NCI-H2171 treated with DMSO at 0.1 percent for 48 hours (cell line): Measurements from ENCODE around the gene RAB11FIP5.
A peak's percentile ranks its signal among the peaks of the same experiment; 100 is the strongest.
"Not testable (repeated sequence)": the region's sequence is repeated elsewhere in the genome, so short reads cannot be mapped to it uniquely, and the experiment has no call there.

Experiments
- DNase-seq: peaks from one replicate; lab custom pipeline; 2025; lab: John Stamatoyannopoulos, UW

RAB11FIP5 gene

GRCh38 chr2:73112913-73113854 lies at the start of gene RAB11FIP5:
TSS of gene RAB11FIP5 (minus strand) at chr2:73112948. CDS start at chr2:73112777, 171 bp downstream.
- DNase-seq, result peak; percentile 80

- DNase-seq, result peak; percentile 18
Measured at GRCh38 chr2:73156539-73157124, 43.9 kb upstream of the RAB11FIP5 start.

- DNase-seq, result no peak
Measured at GRCh38 chr2:73142937-73143336, 30.2 kb upstream of the RAB11FIP5 start.

GRCh38 chr2:73141896-73142295 lies 29.1 kb upstream of the RAB11FIP5 start:
- DNase-seq, result no peak

GRCh38 chr2:73135236-73135635 lies 22.5 kb upstream of the RAB11FIP5 start:
- no peak for DNase-seq

- no peak for DNase-seq
Measured at GRCh38 chr2:73134471-73134870, 21.7 kb upstream of the RAB11FIP5 start.

- DNase-seq, result no peak
Measured at GRCh38 chr2:73133566-73134197, 20.9 kb upstream of the RAB11FIP5 start.

- no peak for DNase-seq
Measured at GRCh38 chr2:73131807-73132206, 19.1 kb upstream of the RAB11FIP5 start.

- DNase-seq, result no peak
Measured at GRCh38 chr2:73130790-73131189, 18.0 kb upstream of the RAB11FIP5 start.

- DNase-seq, result no peak
Measured at GRCh38 chr2:73128841-73129535, 16.2 kb upstream of the RAB11FIP5 start.

GRCh38 chr2:73122536-73122935 lies 9.8 kb upstream of the RAB11FIP5 start:
- DNase-seq, result no peak

GRCh38 chr2:73119611-73120239 lies 7.0 kb upstream of the RAB11FIP5 start:
- DNase-seq, result not testable (repeated sequence)

- no peak for DNase-seq
Measured at GRCh38 chr2:73117441-73117840, 4.7 kb upstream of the RAB11FIP5 start.

GRCh38 chr2:73116182-73116960 lies 3.6 kb upstream of the RAB11FIP5 start:
- DNase-seq, result no peak

GRCh38 chr2:73114273-73114867 lies 1.6 kb upstream of the RAB11FIP5 start:
- DNase-seq, result peak; percentile 41

GRCh38 chr2:73112026-73112912 lies 479 bp downstream of the RAB11FIP5 start:
- peak; percentile 25 for DNase-seq

- DNase-seq, result peak; percentile 26
Measured at GRCh38 chr2:73111073-73112025, 1.4 kb downstream of the RAB11FIP5 start.
